HG02938 (cell line): ENCODE results near the gene CKAP4.

ENCODE experiments used
- ATAC-seq: cut with Tn5 transposase; IDR thresholded peaks from one replicate; pipeline ENCODE4 v1.9.1; 2021; ENCODE audit warnings: mild to moderate bottlenecking, moderate library complexity; ENCODE audit not compliant: unreplicated experiment

CKAP4 gene

GRCh38 chr12:106245767-106246166 is 2.1 kb downstream of the CKAP4 start:
- no peak for ATAC-seq

- ATAC-seq = no peak
Observed at GRCh38 chr12:106243620-106244019, 4.2 kb downstream of the CKAP4 start.

- no peak for ATAC-seq
Observed at GRCh38 chr12:106240821-106241220, 7.0 kb downstream of the CKAP4 start.

- no peak for ATAC-seq
Observed at GRCh38 chr12:106239951-106240335, 7.9 kb downstream of the CKAP4 start.

GRCh38 chr12:106239241-106239950 is 8.4 kb downstream of the CKAP4 start:
- ATAC-seq = no peak

GRCh38 chr12:106238146-106238545 is 9.7 kb downstream of the CKAP4 start:
- no peak for ATAC-seq

GRCh38 chr12:106235770-106236169 is 12.1 kb downstream of the CKAP4 start:
- ATAC-seq = no peak

GRCh38 chr12:106234449-106234848 is 13.4 kb downstream of the CKAP4 start:
- no peak for ATAC-seq

GRCh38 chr12:106233011-106233410 is 14.8 kb downstream of the CKAP4 start:
- ATAC-seq = no peak

GRCh38 chr12:106229036-106229591 is 18.7 kb downstream of the CKAP4 start:
- no peak for ATAC-seq

- no peak for ATAC-seq
Observed at GRCh38 chr12:106228320-106228710, 19.5 kb downstream of the CKAP4 start.

- ATAC-seq = no peak
Observed at GRCh38 chr12:106227641-106228319, 20.0 kb downstream of the CKAP4 start.

GRCh38 chr12:106226884-106227640 is 20.8 kb downstream of the CKAP4 start:
- no peak for ATAC-seq

- no peak for ATAC-seq
Observed at GRCh38 chr12:106224355-106224706, 23.5 kb downstream of the CKAP4 start.

- peak; percentile 75 for ATAC-seq
Observed at GRCh38 chr12:106223485-106224354, 24.1 kb downstream of the CKAP4 start.

- ATAC-seq = no peak
Observed at GRCh38 chr12:106220536-106220935, 27.3 kb downstream of the CKAP4 start.

- ATAC-seq = no peak
Observed at GRCh38 chr12:106219043-106219442, 28.8 kb downstream of the CKAP4 start.

GRCh38 chr12:106217706-106218105 is 30.1 kb downstream of the CKAP4 start:
- no peak for ATAC-seq

GRCh38 chr12:106214571-106214970 is 33.2 kb downstream of the CKAP4 start:
- no peak for ATAC-seq

GRCh38 chr12:106213662-106214061 is 34.2 kb downstream of the CKAP4 start:
- ATAC-seq = no peak

- ATAC-seq = no peak
Observed at GRCh38 chr12:106211973-106212372, 35.8 kb downstream of the CKAP4 start.
